ENCODE measurements around the gene RAB3IL1.

DNA sequence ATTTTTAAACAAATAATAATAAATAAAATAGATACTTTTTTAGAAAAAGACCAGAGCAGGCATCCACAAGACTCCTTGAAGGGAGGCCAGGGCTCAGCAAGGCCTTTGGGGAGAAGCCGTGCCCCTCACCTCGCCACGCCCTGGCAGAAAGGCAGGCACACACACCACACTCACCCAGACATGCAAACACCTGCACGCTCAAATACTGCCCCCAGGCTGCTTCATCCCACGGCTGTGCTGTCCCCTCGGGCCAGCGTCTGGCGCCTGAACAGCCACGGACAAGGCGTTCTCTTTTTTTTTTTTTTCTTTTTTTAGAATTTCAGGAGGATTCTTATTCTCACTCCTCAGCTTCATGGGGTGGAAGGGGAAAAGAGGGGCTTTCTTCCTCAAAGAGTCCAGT, 27.5 kb downstream of the RAB3IL1 start:
- TF ChIP-seq EGR1 (IDR thresholded peaks at IDR 0.05; ENCODE audit: low read depth in 2 of 2) (no peak), NR2F2 (IDR thresholded peaks at IDR 0.05) (no peak), CTCF (IDR thresholded peaks at IDR 0.05; ENCODE audit: low read depth, low read length, missing input control) (no peak), SP1 (IDR thresholded peaks at IDR 0.05) (no peak), RAD21 (IDR thresholded peaks at IDR 0.05) (no peak), YY1 (IDR thresholded peaks at IDR 0.05) (no peak)
